Measurements from ENCODE around the gene RAD51B.

RAD51B gene

DNA sequence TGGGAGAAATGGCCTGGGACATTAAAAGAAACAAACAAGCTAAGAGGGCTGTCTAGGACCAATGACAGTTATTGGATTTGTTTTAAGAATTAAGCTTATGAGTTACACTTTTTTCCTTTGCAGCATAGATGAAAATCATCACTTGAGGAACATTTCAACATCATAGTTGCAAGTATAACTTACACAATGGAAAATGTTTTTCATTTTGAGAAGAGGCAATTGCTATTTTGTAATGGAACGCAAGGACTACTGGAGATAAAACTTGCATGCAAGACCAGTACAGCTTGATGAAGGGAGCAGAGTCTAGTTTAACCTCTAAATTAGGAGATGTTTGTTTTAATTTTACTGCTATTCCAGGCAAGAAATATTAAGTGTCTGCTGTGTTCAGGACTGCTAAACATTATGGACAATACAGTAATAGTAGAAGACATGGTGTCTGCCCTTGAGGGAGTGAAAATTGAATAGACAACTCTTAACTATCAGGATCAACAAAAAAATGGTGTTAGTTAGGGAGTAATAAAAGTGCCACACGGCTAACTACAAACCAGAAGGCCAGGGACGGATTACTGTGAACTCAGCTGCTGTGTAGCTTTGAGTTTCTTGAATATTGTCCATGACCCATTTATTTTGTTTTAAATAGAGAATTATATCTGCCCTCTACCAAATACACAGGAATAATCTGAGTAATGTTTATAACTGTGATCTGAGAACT, 374.5 kb downstream of the RAD51B start:
- no peak overlapping the region for H3K9ac ChIP-seq (ENCODE audit: low read length)
- H3K4me3 ChIP-seq (ENCODE audit: low read length): no peak overlapping the region
- H3K9me2 ChIP-seq (replicated peaks; ENCODE audit: insufficient read depth, low read length): no peaks in the 10 kb centered on the region
- H3K9me3 ChIP-seq (replicated peaks; ENCODE audit: insufficient read depth, low read length): no peaks in the 10 kb centered on the region
- no peaks in the 10 kb centered on the region for H4K20me1 ChIP-seq (ENCODE audit: insufficient read depth, low read length)
- H3K4me2 ChIP-seq (ENCODE audit: low read depth, low read length): no peak overlapping the region
- H3K27ac ChIP-seq (ENCODE audit: low read length): no peak overlapping the region
- no peak for DNase-seq
- no peaks in the 10 kb centered on the region for H3K79me2 ChIP-seq (ENCODE audit: low read length)
- no peaks in the 10 kb centered on the region for H3F3A ChIP-seq (ENCODE audit: insufficient read depth, low read length)
- no peaks in the 10 kb centered on the region for H3K27me3 ChIP-seq (replicated peaks; ENCODE audit: insufficient read depth, low read length)
- no peaks in the 10 kb centered on the region for H3K4me1 ChIP-seq (ENCODE audit: low read length)
- H2AFZ ChIP-seq (ENCODE audit: low read length): no peak overlapping the region
- no peaks in the 10 kb centered on the region for H3K36me3 ChIP-seq (replicated peaks; ENCODE audit: insufficient read depth, low read length)
- TF ChIP-seq, protein P1, sequence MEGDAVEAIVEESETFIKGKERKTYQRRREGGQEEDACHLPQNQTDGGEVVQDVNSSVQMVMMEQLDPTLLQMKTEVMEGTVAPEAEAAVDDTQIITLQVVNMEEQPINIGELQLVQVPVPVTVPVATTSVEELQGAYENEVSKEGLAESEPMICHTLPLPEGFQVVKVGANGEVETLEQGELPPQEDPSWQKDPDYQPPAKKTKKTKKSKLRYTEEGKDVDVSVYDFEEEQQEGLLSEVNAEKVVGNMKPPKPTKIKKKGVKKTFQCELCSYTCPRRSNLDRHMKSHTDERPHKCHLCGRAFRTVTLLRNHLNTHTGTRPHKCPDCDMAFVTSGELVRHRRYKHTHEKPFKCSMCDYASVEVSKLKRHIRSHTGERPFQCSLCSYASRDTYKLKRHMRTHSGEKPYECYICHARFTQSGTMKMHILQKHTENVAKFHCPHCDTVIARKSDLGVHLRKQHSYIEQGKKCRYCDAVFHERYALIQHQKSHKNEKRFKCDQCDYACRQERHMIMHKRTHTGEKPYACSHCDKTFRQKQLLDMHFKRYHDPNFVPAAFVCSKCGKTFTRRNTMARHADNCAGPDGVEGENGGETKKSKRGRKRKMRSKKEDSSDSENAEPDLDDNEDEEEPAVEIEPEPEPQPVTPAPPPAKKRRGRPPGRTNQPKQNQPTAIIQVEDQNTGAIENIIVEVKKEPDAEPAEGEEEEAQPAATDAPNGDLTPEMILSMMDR (IDR thresholded peaks at IDR 0.05; ENCODE audit: low read length): no peak
- TF ChIP-seq EZH2 (optimal IDR thresholded peaks at IDR 0.05; ENCODE audit: low read depth, low read length) (no peak), EZH2phosphoT487 (IDR thresholded peaks at IDR 0.05; ENCODE audit: low read length) (no peak)

DNA sequence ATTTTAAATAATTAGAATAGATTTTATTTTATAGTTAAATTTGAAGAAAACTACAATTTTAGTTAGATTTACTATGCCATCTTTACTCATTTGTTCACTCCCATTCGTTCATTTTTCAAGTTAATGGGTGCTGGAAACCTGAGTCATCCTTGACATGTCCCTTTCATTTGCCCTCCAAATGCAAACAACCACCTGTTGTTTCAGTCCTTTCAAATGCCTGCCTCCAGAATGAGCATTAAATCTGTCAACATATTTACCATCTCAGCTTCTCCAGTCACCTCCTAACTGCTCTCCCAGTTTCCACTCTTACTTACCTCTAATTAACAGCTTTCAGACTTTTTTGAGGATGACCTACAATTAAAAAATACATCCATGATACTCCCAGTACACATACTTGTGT, 375.5 kb downstream of the RAD51B start:
- no peak for DNase-seq
- Histone ChIP-seq H3K79me2 (ENCODE audit: low read length) (no peaks in the 10 kb centered on the region), H4K20me1 (ENCODE audit: insufficient read depth, low read length) (no peaks in the 10 kb centered on the region), H3K4me2 (ENCODE audit: low read depth, low read length) (no peak overlapping the region), H2AFZ (ENCODE audit: low read length) (no peak overlapping the region), H3K9ac (ENCODE audit: low read length) (no peak overlapping the region), H3K4me3 (ENCODE audit: low read length) (no peak overlapping the region), H3K27me3 (replicated peaks; ENCODE audit: insufficient read depth, low read length) (no peaks in the 10 kb centered on the region), H3K36me3 (replicated peaks; ENCODE audit: insufficient read depth, low read length) (no peaks in the 10 kb centered on the region), H3K27ac (ENCODE audit: low read length) (no peak overlapping the region), H3K9me2 (replicated peaks; ENCODE audit: insufficient read depth, low read length) (no peaks in the 10 kb centered on the region), H3K9me3 (replicated peaks; ENCODE audit: insufficient read depth, low read length) (no peaks in the 10 kb centered on the region), H3F3A (ENCODE audit: insufficient read depth, low read length) (no peaks in the 10 kb centered on the region), H3K4me1 (ENCODE audit: low read length) (no peaks in the 10 kb centered on the region)
- TF ChIP-seq EZH2 (optimal IDR thresholded peaks at IDR 0.05; ENCODE audit: low read depth, low read length) (no peak), EZH2phosphoT487 (IDR thresholded peaks at IDR 0.05; ENCODE audit: low read length) (no peak)
- TF ChIP-seq, protein P1 (IDR thresholded peaks at IDR 0.05; ENCODE audit: low read length): no peak

DNA sequence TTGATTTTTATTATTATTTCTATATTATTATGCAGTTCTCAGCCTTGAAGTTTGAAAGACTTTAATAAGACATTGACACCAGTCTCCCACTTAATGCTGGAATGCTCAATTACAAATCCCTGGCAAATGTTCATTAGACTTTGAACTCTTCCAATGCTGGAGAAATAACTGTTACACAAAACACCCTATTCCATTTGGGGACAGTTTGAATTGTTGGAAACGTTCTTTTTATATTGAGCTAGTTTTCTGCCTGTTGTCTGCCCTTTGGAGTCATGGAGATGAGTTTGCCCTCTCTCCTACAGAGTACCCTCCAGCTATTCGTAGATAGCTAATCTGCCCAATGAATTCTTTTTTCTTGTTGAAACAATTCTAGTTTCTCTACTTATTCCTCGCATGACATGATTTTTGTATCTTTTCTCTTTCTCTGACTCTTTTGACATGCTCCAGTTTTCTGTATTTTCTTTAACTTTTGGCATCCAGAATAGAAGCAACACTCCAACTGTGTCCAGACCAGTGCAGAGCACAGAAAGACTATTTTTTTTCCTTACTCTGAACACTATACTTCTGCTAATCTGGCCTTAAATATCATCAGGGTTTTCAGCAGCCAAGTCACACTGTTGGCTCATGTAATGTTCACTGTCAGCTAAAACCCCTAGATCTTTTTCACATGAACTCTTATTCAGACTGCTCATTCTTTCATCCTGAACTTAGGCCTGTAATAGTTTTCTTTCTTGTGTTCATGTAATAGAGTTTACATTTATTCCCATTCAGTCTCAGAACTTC, 379.3 kb downstream of the RAD51B start:
- no peak overlapping the region for H3K9ac ChIP-seq (ENCODE audit: low read length)
- no peak for DNase-seq
- no peak overlapping the region for H3K4me3 ChIP-seq (ENCODE audit: low read length)
- no peaks in the 10 kb centered on the region for H3K79me2 ChIP-seq (ENCODE audit: low read length)
- no peaks in the 10 kb centered on the region for H3K36me3 ChIP-seq (replicated peaks; ENCODE audit: insufficient read depth, low read length)
- H3K9me3 ChIP-seq (replicated peaks; ENCODE audit: insufficient read depth, low read length): no peaks in the 10 kb centered on the region
- H3K9me2 ChIP-seq (replicated peaks; ENCODE audit: insufficient read depth, low read length): no peaks in the 10 kb centered on the region
- H4K20me1 ChIP-seq (ENCODE audit: insufficient read depth, low read length): no peaks in the 10 kb centered on the region
- no peaks in the 10 kb centered on the region for H3F3A ChIP-seq (ENCODE audit: insufficient read depth, low read length)
- no peaks in the 10 kb centered on the region for H3K4me1 ChIP-seq (ENCODE audit: low read length)
- H3K27me3 ChIP-seq (replicated peaks; ENCODE audit: insufficient read depth, low read length): no peaks in the 10 kb centered on the region
- TF ChIP-seq EZH2 (optimal IDR thresholded peaks at IDR 0.05; ENCODE audit: low read depth, low read length): no peak
- TF ChIP-seq, protein P1 (IDR thresholded peaks at IDR 0.05; ENCODE audit: low read length): no peak
- no peak overlapping the region for H3K4me2 ChIP-seq (ENCODE audit: low read depth, low read length)
- no peak overlapping the region for H2AFZ ChIP-seq (ENCODE audit: low read length)
- no peak overlapping the region for H3K27ac ChIP-seq (ENCODE audit: low read length)
